Erythroblast (primary cell): ENCODE measurements around the gene PXT1.
A peak's percentile ranks its signal among the peaks of the same experiment; 100 is the strongest.

Source experiments
- DNase-seq, 2 experiments: peaks; one replicate each; lab custom pipeline; 2025; lab: John Stamatoyannopoulos, UW
- GATA1 ChIP-seq: IDR thresholded peaks from 2 replicates; pipeline ENCODE4 v1.6.1; 2011; ENCODE audit warnings: low read depth, mild to moderate bottlenecking, control low read depth, low read length, moderate library complexity
- POLR2A ChIP-seq: IDR thresholded peaks from 2 replicates; pipeline ENCODE4 v1.6.1; 2011; ENCODE audit warnings: mild to moderate bottlenecking, low read length

PXT1 gene

GRCh38 chr6:36345681-36346466, 96.8 kb downstream of the PXT1 start:
- no peak for TF ChIP-seq GATA1
- TF ChIP-seq POLR2A: peak; percentile 37
- DNase-seq: peak; percentile 66 to 78

DNA sequence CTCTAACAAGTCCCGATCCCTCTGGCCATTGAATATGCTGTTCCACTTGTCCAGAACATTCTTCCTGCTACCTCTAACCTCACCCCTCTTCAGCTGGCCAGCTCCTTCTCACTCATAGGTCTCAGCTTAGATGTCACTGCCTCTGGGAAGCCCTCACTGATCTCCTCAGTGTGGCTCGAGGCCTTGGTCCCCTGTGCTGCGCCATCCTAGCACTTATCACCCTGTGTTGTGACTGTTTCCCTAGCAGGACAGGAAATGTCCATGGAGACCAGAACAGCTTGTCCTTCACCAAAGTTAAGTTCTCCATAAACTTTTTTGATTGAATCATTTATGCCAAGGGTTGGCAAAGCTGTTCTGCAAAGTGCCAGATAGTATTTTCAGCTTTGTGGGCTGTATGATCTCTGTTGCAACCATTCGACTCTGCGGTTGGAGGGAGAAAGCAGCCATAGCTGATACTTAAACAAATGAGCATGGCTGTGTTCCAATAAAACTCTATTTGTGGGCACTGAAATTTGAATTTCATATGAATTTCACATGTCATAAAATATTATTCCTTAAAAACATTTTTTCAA, 99.5 kb downstream of the PXT1 start:
- no peak for TF ChIP-seq POLR2A
- TF ChIP-seq GATA1: no peak
- DNase-seq: no peak

DNA sequence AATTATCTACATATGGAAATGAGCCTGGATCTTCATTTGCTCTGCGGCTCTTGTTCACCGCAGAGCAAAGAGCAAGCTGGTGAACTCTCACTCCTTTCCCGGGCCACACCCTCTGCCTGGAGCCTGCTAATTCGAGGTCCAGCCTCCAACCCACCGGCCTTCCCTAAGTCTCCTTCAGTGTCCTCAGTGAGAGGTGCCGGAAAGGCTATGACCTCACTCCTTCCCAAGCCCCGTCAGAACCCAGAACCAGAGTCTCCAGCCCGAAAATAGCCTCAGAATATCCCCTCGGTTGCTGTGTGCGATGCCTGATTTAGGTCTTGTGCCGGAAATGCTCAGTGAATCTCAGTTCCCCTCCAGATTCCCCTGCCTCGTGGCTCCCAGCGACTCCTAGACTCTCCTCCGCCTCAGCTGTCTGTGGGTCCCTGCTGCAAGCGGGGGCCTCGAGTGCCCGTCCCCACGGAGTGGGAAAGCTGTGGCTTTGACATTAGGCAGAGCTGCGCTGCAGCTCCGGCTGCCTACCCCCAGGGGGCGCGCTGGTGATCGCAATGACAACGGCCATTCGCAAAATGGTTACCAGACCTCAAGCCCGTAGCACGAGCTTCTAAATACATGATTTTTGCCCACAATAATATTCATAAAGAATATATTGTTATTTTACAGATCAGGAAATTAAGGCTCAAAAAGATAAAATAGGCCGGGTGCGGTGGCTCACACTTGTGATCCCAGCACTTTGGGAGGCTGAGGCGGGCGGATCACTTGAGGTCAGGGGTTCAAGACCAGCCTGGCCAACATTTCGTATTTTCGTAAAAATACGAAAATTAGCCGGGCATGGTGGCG, 101.8 kb downstream of the PXT1 start:
- peak; percentile 78 to 85 for DNase-seq
- TF ChIP-seq GATA1: no peak
- no peak for TF ChIP-seq POLR2A
